Esophagus muscularis mucosa (tissue), 3 donors: ENCODE results near the gene DGKB.

Experiments
- CTCF ChIP-seq, 3 experiments: fragments of 200-600 bp in 2 of 3; fragments of 450-650 bp in 1 of 3; sonication (generic) in 2 of 3; IDR thresholded peaks; one replicate each; pipeline ENCODE4 v1.5.1; 2017 to 2019; ENCODE audit warnings: antibody characterized with exemption in 3 of 3, mild to moderate bottlenecking in 2 of 3, moderate library complexity in 1 of 3
- POLR2AphosphoS5 ChIP-seq, 2 donors: sonication (generic); formaldehyde crosslinking; IDR thresholded peaks; one replicate each; pipeline ENCODE4 v1.6.1; 2017; ENCODE audit warnings: antibody characterized with exemption in 2 of 2

GRCh38 chr7:14542624-14543023, 359.9 kb downstream of the DGKB start:
- TF ChIP-seq CTCF (IDR thresholded peaks at IDR 0.05) (no peak), POLR2AphosphoS5 (IDR thresholded peaks at IDR 0.05) (no peak)
